ENCODE measurements around the gene TBC1D5.

DNA sequence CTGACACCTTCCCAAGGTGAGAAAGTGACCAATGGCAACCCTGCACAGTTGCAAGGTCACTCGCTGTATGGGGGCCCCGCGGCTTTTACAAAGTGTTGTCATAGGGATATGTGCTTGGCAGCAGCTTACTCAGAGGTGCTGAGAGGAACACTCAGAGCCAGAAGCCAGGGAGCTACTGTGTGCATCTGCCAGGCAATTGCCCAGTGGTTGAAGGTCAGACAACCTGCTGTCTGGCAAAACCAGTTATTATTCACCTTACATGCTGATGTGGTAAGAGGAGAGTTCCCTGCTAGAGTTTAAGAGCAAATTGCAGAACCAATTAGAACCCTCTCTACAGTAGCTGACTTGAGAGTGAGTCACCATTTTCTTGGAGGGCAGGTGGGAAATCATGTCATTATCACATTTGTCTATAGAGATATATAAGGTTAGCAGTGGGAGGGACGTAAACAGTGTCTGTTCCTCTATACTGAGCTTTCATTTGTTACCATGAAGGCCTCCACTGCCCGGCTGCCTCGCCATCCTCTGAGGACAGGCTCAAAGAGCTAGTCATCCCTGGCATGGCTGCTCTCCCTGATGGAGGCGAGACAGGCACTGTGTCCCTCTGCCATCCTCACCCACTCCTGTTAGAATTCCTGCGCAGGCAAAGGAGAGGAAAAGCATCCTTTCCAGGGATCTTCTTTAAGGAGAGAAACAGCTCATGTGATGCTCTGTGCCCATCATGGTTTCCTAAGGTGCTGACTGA is 583.3 kb downstream of the TBC1D5 start:
- TF ChIP-seq FOXP2 (optimal IDR thresholded peaks at IDR 0.05; ENCODE audit: borderline replicate concordance, extremely low read depth, extremely low read length, insufficient read depth) (no peak), REST (IDR thresholded peaks at IDR 0.05; ENCODE audit: insufficient read depth in 1 of 2, low read depth in 2 of 2, low read length in 2 of 2) (no peak), POLR2AphosphoS5 (IDR thresholded peaks at IDR 0.05; ENCODE audit: low read depth, low read length) (no peak), TAF1 (IDR thresholded peaks at IDR 0.05; ENCODE audit: borderline replicate concordance, insufficient read depth, low read length) (no peak), SIN3A (IDR thresholded peaks at IDR 0.05; ENCODE audit: borderline replicate concordance, insufficient read depth, low read length) (no peak)

All from PFSK-1 (cell line).